HG02885 (cell line): ENCODE results near the gene TEKTIP1.
"Not testable (repeated sequence)": the region's sequence is repeated elsewhere in the genome, so short reads cannot be mapped to it uniquely, and the experiment has no call there.

ENCODE experiments used
- ATAC-seq: cut with Tn5 transposase; IDR thresholded peaks from one replicate; pipeline ENCODE4 v1.9.1; 2021; ENCODE audit warnings: mild to moderate bottlenecking; ENCODE audit not compliant: unreplicated experiment, poor library complexity

Gene TEKTIP1

DNA sequence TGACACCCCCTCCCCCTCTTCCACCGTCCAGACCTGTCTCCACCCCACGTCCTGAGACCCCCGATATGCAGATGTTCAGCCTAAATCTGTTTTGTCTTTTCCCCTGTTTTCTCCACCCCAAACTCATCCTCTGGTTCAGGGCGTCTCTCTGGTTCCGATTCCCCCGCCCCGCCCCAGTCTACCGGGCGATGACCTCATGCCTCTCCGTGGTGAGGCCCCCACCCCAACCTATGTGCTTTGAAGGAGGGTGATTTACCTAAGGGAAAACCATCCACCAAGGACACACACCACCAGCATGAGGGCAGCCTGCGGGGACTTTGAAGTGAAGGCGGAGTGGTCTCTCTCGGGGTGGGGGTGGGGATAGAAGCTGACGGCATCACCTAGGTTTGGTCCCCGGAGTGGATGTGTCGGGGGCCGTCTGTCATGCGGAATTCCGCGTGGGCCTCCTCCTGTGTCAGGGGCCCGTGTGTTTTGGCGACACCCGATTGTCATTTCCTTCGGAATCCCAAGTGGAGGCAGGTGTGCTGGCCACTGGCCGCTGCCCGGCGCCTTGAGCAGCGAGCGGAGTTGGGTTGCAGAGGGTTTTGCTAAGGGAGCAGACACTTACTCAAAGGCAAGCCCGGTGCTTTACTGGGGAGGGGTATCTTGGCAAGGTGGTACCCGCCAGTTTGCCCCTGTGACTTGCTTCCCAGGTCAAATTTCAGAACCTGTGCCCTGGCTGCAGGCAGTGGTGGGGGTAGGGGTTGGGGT lies 31.4 kb upstream of the TEKTIP1 start:
- ATAC-seq, result no peak

DNA sequence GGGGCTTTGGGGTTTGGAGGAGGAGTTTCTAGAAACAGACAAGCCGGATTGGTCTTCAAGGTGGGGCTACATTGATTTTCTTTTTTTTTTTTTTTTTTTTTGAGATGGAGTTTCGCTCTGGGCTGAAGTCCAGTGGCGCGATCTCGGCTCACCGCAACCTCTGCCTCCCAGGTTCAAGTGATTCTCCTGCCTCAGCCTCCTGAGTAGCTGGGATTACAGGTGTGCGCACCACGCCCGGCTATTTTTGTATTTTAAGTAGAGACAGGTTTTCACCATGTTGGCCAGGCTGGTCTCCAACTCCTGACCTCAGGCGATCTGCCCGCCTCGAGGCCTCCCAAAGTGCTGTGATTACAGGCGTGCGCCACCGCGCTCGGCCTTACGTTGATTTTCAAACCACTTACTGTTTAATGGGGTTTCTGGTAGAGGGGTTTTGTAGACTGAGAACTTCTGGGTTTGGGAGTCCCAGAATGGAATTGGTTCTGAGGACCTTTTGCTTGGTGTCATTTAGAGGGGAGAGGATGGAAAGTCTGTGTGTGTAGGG lies 30.8 kb upstream of the TEKTIP1 start:
- ATAC-seq, result not testable (repeated sequence)

DNA sequence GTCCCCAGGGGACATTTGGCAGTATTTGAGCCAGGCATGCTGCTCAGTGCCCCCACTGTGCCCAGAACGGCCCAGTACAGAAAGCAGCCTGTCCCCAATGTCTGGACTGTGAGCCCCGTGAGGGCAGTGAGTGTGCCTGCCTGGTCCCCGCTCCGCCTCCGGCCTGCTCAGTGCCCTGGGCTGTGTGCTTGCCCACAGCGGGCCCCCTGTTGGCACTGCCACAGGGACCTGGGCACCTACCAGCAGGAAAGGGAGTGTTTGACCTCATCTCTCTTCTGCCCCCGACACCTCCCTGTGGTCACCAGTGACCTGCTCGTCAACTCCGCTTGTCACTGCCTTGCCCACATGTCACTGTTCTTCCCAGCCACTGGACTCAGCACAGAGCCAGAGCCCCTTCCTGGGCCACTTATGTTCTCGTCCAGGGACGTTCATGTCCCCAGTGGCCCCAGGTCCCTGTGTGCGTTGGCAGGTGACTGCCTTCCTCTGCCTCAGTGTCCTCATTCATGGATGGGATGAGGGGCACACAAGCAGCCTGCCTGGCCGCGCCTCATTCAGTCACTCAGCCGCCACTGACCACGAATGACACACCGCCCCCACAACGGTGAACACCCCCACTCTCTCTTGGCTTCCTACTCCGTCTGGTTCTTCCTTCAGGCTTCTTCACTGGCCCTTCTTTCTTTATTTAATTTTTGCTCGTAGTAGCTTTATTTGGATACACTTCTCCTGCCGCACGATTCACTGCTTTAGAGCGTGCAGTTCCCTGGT lies 30.0 kb upstream of the TEKTIP1 start:
- no peak for ATAC-seq

DNA sequence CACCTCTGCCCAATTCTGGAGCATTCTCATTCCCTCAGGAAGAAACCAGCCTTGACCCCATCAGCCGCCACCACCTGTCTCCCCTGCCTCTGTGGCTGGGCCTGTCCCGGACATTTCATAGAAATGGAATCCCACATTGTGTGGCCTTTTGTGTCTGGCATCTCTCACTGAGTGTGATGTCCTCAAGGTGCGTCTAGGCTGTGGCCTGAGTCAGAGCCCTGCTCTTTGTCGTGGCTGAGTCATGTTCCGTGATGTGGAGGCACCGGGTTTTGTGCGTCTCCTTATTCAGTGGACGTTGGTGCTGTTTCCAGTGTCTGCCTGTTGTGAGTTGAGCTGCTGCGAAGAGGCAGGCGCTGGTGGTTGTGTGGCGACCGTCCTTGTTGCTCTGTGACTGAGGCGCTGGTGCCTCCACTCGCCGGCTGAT lies 29.4 kb upstream of the TEKTIP1 start:
- ATAC-seq, result no peak

DNA sequence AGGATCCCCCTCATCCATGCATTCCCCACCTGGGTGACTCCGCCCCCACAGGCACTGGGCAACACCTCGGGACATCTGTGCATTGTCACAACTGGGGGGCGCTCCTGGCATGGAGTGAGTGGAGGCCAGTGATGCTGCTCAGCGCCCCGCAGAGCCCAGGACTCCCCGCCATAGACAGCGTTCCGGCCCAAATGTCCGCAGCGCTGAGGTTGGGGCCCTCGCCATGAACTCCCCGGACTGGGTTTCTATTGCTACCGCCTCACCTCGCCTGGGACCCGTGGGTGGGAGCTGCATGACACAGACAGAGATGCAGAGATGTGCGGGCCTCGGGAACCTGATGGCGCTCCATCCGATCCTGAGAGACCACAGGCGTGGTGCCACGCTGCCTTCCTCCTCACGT lies 28.2 kb upstream of the TEKTIP1 start:
- ATAC-seq, result no peak

DNA sequence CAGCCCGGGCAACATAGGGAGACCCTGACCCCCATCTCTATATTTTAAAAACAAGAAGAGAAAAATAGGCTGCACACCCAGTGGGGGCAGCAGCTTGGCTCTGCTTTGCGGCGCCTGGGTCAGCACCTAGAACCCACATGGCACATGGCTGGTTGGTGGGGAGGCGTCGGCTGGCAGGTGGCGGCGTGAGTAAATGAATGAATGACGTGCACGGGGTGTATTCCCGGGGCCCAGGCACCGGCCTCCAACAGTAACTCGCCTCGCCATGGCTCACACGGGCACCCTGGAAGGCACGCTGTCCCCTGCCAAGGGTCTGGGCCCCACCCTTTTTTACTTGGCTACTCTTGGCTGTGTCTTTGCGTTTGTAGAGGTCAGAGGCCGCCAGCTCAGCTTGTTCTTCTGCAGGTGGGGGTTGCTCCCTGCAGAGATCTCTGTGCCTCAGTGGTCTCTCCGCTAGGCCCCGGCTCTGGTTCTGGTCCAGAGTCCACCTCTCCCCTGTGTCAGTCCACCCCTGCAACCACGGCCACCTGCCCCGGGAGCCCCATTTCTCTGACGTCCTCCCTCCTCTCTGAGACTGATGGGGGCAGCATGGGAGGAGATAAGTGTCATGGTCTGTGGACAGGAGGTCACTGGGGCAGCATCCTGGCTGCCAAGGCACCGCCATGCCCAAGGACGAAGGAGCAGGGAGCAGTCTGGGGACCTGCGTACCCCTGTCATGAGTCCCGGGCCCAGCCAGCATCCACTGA lies 27.3 kb upstream of the TEKTIP1 start:
- no peak for ATAC-seq

DNA sequence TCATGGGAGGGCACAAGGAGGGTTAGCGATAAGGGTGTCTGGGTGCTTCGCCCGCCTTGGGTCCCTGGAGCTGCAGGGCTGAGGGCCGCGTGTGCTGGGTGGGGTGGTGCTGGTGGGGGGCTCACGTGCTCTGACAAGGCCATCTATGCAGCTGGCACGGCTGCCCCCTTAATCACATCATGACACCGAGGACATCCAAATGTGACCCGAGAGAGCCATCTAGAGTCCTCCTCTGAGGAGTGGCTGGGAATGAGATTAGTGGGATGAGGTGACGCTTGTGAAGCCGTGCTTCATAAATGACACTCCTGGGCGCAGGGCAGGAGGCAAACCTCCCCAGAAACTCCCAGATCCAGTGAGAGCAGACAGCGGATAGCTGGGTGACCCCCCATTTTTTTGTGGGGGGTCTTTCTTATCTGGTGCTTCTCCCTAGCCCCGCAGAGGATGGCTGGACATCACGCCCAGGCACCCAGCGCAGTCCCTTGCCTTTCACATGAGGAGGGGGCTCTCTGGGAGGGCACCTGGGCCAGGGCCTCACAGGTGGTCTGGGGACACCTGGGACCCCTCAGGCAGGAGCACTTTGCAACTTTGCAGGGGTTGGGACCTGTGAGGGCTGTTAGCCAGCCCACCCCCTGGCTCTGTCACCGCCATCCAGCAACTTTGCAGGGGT lies 26.3 kb upstream of the TEKTIP1 start:
- no peak for ATAC-seq

DNA sequence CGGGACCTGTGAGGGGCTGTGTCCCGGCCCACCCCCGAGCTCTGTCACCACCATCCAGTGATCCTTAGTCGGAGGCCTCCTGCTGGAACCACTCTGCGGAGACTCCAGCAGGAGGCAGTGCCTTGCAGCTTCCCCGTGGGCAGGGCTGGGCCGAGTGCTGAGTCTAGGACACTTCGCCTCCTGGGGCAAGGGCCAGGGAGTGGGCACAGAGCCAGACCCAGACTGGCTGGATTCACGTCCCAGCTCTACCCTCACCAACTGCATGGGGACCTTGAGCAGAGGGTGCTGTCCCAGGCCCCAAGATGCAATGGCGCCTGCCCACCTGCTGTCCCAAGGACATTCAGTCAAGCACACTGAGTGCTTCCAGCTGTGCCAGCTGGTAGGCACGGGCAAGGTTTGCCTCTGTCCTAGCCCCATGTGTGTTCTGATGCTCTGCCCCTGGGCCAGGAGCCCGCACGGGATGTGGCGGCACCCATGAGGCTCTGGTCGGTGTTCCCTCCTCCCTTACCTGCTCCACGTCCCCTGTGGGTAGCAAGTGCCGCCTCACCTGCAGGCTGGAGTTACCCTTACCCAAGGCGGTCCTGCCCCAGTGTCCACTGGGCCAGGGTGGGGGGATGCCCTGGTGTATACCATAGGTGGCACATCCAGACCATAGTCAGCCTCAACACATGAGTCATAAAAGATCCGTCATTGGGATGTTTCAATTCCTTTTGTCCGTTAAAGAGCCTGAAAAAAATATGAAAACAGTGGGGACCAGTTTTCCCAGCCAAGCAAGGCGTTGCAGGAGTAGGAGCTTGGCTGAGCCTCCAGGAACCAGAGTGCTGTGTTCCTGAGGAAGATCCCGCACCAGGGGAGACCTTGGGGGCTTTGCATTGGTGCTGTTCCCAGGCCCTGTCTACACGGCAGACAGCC lies 25.5 kb upstream of the TEKTIP1 start:
- no peak for ATAC-seq

DNA sequence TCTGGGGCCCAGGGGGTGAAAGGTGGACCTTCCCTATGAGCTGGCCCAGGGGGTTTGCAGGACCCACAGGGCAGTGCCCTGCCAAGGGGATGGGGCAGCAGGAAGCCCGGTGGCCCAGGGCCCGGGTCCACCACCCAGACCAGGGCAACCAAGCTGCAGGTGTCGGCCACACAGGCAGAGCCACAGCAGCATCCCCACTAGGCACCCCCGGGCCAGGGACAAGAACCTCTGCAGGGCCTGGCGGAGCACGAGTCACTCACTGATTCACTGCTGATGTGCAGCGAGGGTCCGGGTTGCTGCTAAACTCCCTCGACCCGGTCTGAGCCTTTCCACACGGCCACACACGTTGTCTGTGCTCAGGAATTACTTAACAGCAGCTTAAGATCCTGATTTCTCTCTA lies 24.0 kb upstream of the TEKTIP1 start:
- no peak for ATAC-seq

DNA sequence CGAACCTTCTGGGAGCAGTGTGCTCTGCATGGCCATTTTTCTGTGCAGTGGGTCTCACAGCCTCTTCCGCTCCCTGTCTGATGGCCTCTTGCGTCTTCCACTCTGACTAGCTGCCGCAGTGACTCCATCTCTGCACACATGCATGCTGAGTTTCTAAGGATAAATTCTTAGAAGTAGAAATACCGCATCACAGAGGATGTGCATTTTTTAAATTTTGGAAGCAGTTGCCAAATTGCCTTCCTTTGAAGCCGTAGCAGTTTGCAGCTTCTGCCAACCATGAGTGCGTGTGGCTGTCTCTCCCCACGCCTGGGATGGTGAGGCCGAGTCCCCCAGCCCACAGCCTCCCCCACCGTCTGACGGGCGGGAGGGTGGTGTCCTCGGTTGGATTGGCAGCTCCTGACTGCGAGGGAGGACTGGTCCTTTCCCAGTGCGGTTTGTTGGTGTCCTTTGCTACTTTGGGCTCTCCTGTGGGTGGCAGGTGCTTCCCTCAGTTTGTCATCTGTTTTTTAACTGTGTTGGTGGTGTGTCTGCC lies 23.0 kb upstream of the TEKTIP1 start:
- ATAC-seq, result no peak

DNA sequence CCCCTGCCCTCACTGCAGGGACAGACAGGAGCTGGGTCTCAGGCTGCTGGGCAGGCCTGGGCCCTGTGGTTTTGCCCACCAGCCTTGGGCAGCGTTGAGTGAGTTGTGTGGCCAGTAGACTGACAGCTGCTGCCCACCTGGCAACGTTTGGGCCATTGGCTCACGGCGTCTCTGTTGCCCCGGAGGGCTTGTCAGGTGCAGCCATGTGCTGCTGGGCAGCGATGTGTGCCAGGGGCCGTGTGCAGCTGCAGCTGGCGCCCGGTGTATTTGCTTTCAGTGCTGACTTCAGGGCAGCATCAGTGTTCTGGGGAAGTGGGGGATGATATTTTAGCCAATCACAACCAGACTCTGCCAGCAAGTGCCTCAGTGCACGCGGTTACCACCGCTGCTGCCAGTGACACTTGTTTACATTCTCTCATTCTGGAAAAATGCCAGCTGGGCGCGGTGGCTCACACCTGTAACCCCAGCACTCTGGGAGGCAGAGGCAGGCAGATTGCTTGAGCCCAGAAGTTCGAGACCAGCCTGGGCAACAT lies 22.2 kb upstream of the TEKTIP1 start:
- no peak for ATAC-seq

DNA sequence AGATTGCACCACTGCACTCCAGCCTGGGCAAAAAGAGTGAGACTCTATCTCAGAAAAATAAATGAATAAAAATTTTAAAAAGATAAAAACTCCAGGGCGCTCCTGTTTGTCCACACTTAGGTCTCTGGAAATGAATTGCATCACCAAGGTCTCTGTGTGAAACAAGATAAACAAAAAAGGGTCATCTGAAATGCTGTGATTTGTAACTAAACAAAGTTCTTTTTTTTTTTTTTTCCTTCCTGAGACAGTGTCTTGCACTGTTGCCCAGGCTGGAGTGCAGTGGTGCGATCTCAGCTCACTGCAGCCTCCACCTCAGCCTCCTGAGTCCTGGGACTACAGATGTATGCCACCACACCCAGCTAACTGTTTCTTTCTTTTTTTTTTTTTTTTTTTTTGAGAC lies 21.3 kb upstream of the TEKTIP1 start:
- ATAC-seq, result no peak

DNA sequence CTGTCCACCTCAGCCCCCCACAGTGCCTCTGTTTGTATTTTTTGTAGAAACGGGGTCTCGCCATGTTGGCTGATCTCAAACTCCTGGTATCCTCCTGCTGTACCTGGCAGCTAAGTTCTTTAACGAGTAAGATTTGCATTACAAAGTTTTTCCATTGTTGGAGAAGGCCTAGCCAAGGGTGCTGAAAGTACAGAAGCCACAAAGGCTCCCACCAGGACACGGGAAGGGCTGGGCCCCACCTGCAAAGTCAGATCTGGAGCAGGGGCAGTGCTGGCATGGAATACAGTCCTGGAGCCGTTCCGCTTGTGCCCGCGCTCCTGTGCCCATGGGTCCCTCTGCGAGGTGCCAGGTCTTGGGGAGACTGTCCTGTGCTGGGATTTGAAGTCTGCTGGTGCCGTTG lies 20.7 kb upstream of the TEKTIP1 start:
- ATAC-seq, result no peak

DNA sequence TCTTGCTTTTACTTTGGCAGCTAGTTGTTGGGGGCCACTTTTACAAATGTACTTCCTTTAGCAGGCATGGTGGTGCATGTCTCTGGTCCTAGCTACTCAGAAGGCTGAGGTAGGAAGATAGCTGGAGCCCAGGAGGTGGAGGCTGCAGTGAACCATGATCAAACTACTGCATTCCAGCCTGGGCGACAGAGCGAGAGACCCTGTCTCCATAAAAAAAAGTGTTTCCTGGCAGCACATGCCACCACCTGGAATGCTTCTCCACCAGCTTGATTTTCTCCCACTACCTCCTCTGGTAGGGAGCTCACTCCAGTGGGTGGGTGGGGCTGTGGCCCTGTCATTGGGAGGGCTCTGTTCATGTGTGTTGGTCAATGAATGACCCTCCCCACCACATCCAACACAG lies 20.3 kb upstream of the TEKTIP1 start:
- ATAC-seq, result no peak

DNA sequence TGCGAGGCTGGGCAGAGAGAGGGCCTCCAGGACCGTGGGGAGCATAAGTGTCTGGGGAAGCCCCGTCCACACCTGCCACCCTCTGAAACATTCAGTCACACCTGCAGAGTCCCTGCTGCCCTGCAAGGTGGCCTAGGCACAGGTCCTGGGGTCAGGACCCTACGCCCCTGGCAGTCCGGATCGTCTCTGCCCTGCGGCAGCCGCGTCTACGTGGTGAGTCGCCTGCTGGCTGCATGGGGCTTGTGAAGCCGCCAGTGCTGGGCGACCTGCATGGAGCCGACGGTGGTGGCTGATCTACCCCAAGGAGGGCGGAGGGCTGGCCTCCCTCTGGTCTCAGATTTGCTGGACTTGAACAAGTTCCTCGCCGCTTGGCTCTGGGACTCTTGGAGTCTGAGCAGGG lies 19.8 kb upstream of the TEKTIP1 start:
- ATAC-seq, result no peak

DNA sequence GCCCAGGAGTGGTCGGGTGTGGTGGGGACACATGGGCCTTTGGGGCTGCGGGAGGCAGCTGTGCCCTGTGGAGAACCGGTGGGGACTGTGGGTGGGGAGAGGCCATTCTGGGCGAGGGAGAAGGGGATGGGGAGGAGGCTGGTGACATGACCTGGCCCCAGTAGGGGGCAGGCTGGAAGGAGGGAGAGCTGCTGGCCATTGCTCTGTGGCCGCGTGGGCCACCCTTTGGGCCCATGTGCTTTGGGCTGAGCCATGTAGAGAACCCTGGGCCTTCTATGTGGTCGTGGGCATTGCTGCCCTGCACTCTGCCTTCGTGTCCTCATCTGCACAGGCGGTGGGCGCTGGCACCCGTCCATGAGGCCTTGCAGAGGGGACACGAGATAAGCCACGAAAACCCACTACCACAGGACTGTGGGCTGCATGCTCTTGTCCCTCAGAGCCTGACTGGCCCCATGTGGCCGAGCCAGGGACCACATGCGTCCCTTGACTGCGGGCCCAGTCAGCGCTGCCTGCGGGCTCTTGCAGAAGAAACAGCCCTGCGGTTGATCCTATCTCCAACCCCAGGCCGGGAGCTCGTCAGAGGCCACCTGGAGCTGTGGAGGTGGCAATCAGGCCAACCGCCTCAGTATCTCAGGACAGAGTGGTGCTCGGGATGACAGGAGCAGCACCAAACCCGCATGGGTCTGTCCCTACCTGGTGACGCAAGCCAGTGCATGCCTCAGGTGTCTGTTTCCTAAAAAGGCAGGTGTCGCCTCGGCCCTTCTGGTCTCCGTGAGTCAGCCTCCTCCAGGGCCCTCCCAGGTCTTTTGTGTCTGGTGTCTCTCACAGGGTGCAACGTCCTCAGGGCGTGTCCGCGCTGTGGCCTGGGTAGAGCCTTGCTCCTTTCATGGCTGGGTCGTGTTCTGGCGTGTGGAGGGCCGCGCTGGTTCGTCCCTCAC lies 18.5 kb upstream of the TEKTIP1 start:
- no peak for ATAC-seq

DNA sequence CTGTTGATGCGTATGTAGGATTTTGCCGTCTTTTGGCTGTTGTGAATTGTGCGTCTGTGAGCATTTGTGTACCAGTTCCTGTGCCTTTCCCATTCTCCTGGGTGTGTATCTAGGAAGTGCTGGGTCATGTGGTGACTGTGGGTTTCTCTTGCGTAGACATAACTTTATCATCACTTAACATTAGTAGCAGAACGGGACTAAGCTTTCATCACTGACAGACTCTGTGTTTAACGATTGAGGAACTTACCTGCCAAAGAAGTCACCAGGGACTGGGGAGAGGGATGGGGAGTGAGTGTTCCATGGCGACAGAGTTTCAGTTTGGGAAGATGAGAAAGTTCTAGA lies 17.9 kb upstream of the TEKTIP1 start:
- ATAC-seq, result no peak
